HG03060 (cell line): ENCODE measurements around the gene CMTR1.
"Not testable (repeated sequence)": the region's sequence is repeated elsewhere in the genome, so short reads cannot be mapped to it uniquely, and the experiment has no call there.

Experiments used
- ATAC-seq: cut with Tn5 transposase; IDR thresholded peaks from one replicate; pipeline ENCODE4 v1.9.1; 2021; ENCODE audit warnings: low read depth, moderate number of reproducible peaks; ENCODE audit not compliant: unreplicated experiment

CMTR1 gene

DNA sequence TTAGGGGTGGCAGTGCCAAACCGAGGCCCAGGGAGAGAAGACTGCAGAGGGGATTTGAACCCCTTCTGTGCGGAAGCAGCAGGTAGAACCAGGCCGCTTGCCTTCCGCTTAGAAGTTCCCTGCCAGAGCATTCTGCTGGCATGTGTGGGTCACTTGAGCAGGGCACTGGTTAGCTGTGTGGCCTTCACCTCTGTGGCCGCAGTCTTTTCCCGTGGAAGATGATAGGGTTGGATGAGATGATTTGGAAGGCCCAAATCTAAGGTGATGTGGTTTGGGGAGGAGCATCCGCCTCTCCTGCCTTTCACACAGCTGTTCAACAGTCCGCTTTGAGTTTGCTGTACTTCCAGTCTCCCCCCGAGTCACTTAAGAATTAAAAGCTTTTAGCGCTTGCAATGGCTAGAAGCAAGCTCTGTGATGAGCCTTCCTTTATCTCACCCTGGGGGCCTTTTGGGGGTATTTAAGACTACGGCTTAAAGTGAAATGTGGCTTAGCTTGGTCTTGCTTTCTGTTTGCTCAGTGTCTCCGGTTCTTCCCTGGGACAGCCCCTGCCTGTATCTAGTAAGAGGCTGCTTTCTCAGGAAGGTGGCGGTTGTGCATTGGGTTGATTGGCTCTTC lies 743 bp downstream of the CMTR1 start:
- ATAC-seq = peak; percentile 9

DNA sequence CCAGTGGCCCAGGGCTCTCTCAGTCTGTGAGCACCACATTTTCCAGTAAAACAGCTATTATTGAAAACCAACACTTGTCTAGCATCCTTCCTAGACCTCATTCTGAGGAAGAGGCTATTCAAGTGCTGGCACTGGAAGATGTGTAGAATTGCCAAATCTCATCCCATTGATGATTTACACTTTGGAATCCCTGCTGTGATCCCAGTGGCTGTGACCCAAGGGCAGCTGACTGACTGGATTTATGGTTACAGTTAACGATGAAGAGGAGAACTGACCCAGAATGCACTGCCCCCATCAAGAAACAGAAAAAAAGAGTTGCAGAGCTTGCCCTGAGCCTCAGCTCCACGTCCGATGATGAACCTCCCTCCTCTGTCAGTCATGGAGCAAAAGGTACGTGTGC lies 2.4 kb downstream of the CMTR1 start:
- ATAC-seq = no peak

GRCh38 chr6:37435816-37436215 lies 2.8 kb downstream of the CMTR1 start:
- ATAC-seq = no peak

- ATAC-seq = no peak
Measured at GRCh38 chr6:37438930-37439329, 5.9 kb downstream of the CMTR1 start.

GRCh38 chr6:37441651-37442050 lies 8.6 kb downstream of the CMTR1 start:
- ATAC-seq = no peak

GRCh38 chr6:37442416-37443215 lies 9.6 kb downstream of the CMTR1 start:
- ATAC-seq = no peak

- not testable (repeated sequence) for ATAC-seq
Measured at GRCh38 chr6:37443216-37443542, 10.2 kb downstream of the CMTR1 start.

GRCh38 chr6:37449984-37450383 lies 17.0 kb downstream of the CMTR1 start:
- ATAC-seq = no peak

DNA sequence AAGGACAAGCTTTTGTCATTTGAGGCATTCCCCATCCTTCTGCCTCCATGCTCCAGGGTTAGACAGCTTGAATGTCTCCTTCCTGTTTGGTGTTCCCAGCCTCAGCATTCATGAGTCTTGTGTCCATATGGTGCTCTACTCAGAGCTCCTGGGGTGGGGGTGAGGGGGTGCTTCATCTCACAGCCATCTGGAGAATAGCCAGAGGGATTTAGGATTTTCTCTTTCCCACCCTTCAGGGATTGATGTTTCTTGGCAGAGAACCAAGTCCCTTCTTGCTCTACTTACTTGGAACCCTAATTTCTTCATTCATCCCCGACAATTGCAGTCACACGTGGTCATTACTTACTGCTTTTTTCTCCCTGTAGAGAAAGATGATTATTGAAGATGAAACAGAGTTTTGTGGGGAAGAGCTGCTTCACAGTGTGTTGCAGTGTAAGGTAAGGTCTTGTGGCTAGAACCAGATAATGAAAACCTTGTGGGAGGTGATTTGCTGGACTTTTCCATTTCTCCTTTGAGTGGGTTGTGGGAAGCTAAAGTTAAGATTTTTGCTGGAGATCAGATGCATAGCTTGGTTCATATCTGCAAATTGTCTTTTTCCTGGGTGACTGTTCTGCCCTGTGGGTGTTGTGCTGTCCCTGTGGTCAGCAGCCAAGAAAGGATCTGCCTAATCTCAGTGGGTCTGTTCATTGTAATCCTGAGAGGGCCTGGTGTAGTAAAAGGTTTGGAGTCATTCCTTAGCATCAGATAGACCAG lies 18.6 kb downstream of the CMTR1 start:
- no peak for ATAC-seq

GRCh38 chr6:37452522-37452921 lies 19.5 kb downstream of the CMTR1 start:
- no peak for ATAC-seq

- no peak for ATAC-seq
Measured at GRCh38 chr6:37454420-37455140, 21.6 kb downstream of the CMTR1 start.

- no peak for ATAC-seq
Measured at GRCh38 chr6:37456126-37456525, 23.1 kb downstream of the CMTR1 start.

DNA sequence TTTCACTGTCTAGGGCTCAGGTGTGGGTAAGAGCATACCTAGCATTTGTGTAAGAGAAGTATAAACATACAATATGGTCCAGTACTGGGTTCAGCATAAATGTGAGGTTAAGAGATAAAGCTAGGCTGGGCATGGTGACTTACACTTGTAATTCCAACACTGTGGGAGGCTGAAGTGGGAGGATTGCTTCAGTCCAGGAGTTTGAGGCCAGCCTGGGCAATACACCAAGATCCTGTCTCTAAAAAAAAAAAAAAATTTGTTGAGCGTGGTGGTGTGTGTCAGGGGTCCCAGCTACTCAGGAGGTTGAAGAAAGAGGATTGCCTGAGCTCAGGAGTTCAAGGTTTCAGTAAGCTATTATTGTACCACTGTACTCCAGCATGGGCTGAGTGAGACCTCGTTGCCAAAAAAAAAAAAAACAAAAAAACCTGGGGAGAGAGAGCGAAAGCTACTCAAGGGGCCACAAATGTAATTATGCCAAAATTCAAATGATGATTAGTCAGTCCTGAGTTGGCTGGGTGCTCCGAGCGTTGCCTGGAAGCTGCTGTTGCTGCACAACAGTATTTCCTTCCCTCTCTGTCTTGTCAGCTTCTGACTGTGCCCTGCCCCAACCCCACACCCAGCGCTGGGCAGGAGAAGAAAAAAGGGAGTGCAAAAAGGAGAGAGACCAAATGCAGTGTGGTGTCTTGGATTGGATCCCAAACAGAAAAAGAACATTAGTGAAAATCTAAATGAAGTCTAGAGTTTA lies 24.0 kb downstream of the CMTR1 start:
- no peak for ATAC-seq

DNA sequence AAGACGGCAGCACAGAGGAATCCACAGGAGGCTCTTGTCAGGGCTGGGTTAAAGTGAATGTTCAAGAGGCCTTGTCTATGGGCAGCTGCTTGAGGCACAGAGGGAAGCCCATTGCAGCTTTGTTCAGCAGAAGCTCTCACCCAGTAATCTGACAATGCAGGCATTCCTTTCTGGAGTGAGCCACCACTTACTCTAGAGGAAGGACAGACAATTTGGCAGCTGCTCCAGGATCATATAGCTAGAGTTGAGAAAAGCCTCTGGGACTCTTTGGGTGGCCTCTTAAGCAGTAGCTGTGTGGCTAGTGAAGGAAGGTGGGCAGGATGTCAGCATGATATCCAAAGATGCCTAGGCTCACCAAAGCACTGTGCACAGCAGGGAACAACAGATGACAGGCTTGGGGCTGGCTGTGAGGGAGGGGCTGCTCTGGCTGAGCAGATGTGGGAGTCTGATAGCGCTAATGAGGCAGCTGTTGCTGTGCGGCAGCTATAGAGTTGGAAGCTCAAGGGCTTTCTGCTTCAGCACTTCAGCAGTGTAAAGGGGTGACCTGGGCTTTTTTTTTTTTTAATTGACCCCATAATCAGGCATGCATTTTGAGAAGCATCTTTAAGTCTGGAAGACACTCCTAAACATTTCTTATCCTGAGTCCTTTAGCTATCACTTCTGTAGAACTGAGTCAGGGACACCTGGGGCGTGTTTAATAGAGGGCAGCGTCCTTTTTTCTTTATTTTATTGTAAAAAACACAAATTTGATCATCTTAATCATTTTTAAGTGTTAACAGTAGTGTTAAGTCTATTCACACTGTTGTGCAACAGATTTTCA lies 27.2 kb downstream of the CMTR1 start:
- no peak for ATAC-seq

DNA sequence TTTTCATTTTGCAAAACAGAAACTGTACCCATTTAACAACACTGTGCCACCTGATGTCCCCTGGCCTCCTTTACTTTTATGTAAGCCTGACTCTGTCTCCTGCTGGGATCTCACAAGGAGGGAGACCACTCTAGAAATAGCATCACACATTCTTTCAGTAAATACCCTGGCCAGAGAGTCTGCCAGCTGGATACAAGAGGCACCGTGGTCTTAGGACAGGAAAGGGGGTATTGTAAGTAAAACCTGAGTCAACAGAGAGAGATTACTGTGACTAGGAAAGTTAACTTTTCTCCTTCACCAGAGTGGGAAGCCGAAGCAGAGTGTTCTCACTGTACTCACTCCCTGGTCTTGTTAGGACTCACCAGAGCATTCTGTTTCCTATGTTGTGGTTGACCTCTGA lies 27.8 kb downstream of the CMTR1 start:
- ATAC-seq = no peak

DNA sequence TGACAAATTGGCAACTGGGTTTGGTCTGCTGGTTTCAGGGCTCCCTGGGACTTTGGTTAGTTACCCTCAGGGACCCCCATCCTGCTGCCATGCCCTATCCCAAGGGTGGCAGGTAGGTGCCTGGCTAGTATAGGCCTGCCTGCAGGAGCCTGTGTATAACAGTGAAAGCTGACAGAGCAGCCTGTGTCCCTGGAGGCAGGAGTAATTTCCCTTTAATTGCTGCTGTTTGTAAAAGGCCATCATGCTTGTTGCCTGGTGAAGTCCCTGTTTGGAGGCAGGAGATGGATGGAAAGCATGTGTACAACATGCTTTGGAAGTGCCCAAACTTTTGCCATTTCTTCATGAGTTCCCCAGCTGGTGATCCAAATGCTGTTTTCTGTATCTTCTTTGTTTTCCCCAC lies 30.1 kb downstream of the CMTR1 start:
- ATAC-seq = no peak

DNA sequence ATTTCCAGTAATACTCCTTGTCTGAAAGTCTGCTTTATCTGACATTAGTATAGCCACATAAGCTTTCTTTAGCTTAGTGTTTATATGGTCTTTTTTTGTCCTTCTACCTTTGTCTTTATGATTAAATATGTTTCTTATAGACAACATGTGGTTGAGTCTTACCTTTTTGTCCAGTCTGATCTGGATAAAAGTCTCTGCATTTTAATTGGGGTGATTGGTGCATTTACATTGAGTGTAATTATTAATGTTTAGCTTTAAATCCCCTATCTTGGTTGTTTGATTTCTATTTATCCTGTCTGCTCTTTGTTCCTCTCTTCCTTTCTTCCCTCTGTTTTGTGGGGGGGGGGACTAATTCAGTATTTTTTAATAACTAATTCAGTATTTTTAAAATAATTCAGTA lies 34.7 kb downstream of the CMTR1 start:
- no peak for ATAC-seq

GRCh38 chr6:37473364-37474095 lies 40.5 kb downstream of the CMTR1 start:
- no peak for ATAC-seq

- no peak for ATAC-seq
Measured at GRCh38 chr6:37474316-37474715, 41.3 kb downstream of the CMTR1 start.
